NOMO-1 treated with DMSO at 0.1 percent for 48 hours (cell line): ENCODE data around the gene TP53AIP1.

Experiments
- DNase-seq: peaks from one replicate; lab custom pipeline; 2025; ENCODE audit not compliant: unreplicated experiment; lab: John Stamatoyannopoulos, UW

Gene TP53AIP1

GRCh38 chr11:128942817-128943427 lies at the start of gene TP53AIP1:
TP53AIP1 (minus strand) TSS chr11:128942871; CDS start chr11:128937818, 5,053 bp downstream.
- DNase-seq = no peak

GRCh38 chr11:128988242-128988970 lies 45.7 kb upstream of the TP53AIP1 start:
- DNase-seq = no peak

DNA sequence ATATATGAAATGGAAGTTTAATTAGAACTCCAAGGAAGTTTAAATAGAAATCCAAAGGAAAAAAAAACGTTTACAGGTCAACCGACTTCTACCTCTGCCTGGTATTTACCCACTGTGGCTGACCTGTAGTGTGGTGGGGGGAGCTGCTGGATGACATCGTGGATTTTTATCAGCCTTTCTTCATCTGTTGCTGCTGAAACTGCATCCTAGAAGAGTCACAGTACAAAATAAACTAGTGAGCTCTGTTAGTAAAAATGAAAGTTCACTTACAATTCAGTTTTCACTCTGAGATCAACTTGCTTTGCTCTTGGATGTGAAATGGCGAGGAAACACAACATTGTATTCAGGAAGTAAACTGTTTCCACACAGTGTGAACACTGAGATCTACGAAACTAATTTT lies 43.2 kb upstream of the TP53AIP1 start:
- DNase-seq = no peak

DNA sequence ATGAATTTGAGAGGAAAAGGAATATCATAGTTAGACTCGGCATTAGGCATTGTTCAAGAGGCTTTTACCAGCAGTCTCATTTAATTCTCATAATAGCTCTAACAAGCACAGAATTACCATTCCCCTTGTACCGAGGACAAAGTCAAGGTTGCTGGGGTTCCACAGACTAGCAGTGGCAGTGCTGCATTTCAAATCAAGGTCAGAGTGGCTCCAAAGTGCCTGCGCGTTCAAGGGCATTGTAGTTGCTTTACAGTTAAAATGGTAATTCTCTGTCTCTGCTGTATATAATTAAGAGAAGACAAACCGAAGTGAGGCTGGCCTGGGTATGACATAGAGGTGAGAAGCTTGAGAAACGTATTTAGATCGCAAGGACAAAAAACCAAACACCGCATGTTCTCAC lies 40.4 kb upstream of the TP53AIP1 start:
- no peak for DNase-seq

GRCh38 chr11:128981254-128981653 lies 38.6 kb upstream of the TP53AIP1 start:
- no peak for DNase-seq

DNA sequence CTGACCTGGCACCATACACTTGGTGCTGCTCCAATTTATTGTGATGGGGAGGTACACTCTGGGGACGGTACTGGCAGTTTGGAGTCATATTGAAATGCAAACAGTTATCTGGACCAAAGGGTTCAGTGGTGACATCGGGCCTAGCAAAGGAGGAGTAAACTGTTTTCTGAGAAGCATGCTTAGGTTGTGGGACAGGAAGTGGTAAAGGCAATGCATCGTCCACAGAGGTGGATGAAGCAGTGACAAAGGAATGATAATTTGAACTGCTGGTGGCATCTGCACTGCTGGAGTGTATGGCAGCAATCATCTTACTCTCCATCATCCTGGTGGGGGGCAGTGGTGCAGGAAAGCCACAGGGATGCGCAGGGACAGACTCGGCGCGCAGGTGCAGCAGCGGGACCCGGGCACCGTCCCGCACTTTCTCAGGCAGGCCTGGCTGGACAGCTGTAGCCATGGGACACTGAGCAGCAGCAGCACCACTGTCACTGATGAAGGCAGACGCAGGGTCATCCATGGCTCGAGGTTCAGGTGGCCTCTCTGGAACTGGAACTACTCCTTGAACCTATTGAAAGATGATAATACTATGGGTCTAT lies 28.0 kb upstream of the TP53AIP1 start:
- no peak for DNase-seq

DNA sequence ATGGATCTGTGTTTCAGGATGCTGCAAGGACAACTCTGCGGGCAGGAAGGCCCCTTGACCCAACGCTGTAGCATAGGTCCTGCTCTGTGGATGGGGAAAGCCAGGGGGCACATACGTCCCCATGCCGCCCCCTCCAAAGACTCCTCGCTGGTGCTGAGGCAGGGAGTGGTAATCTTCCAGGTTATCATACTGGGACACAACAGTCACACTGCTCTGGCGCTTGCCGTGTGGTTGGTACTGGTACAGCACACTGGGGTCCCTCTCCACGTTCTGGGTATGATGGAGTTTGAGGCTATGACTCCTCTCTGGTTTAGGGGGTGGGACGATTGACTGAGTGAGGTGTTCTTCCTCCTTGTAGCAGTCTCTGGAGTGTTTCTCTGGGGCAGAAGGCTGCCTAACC lies 26.2 kb upstream of the TP53AIP1 start:
- DNase-seq = no peak

- DNase-seq = no peak
Measured at GRCh38 chr11:128967578-128967977, 24.9 kb upstream of the TP53AIP1 start.

- no peak for DNase-seq
Measured at GRCh38 chr11:128965485-128965884, 22.8 kb upstream of the TP53AIP1 start.

DNA sequence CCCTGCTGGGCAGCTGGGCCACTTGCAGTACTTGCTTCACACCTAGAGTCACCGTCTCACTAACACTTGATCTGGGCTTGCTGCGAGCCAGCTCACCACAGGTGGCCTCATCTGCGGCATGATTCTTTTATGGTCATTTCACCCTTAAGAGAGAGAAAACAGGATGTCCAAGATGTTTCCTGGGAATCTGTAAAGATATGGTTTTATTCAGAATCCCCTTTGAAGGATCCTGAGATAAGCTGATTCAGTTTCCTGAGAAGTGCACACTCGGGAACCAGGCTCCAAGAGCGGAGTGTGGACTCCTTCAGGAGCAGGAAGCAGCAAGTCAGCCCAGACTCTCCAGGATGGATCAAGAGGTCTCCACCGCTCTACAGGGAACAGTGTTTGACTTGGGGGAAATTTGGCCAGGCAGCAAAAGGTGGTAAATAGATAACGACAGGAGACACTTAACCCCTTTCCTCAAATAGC lies 21.8 kb upstream of the TP53AIP1 start:
- DNase-seq = no peak

DNA sequence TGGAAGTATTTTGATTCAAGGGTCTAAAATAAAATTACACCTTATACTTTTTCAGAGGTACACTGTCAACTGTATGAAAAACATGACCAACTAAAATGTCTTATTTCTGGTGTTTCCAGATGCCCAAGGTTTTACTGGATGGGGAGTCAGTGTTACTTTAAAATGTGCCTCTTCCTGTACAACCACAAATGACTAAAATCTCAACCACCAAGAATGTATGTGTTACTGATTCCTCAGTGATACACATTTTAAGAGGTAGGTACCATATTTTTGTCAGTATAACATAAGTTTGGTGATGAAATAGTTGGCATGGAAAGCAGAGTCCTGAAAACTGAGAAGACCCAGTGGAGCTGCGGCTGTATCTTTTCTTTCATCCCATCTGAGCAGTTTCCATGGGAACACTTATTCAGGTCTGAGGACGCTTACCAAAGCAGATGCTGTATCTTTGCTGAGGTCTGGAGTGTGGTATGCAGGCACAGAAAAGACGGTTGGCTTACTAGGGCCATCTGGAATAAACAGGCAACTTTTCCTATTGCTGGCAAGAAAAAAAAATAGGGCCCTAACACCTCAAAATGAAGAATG lies 21.2 kb upstream of the TP53AIP1 start:
- no peak for DNase-seq

- no peak for DNase-seq
Measured at GRCh38 chr11:128962896-128963295, 20.2 kb upstream of the TP53AIP1 start.

DNA sequence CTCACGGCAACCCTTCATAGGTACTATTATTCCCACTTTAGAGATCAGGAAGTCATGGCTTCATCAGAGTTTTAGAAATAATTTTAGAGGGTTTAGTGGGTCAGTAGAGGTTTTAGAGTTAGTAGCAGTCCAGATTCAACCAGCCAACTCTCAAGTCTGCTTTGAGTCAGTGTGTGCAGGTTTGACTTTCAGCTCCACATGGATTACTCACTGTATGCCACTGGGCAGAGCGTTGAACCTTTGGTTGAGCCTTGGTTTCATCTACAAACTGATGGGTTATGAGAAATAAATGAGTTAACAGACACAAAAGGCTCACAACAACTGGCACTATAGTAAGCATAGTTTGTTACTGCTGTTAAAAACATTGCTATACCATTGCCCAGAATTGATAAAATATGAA lies 19.0 kb upstream of the TP53AIP1 start:
- no peak for DNase-seq

GRCh38 chr11:128957202-128957482 lies 14.5 kb upstream of the TP53AIP1 start:
- DNase-seq = no peak

DNA sequence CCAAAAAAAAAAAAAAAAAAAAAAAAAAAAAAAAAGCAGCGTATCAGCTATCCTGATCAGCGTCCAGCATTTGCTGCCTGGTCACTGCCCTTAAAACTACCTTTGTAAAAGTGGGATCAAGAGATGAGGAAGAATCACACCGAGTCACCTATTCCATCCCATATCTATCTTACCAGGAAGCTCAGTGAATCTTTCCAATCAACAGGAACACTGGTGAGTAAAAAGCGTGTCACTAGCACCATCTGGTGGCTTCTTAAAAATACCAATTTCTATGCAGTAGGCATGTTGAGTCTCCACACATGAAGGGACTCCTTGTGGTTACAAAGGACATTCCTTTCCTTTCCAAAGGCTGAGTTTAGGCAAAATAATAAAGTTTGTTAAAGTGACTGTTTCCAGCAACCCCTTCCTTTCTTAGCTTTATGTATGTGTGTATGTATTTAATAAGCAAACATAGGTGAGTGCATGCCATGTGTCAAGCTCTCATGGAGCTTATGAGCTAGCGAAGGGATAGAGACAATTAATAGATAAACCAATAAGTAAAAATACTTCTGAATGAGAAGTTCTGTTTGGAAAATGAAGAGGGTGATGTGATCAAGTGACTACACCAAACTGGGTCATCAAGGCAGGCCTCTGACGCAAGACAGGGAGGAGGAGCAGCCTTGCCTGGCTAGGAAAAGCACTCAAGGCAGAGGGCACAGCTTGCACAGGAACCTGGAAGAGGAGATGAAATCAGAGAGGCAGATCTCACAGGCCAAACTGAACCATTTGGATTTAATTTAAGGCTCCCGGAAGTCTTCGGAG lies 13.9 kb upstream of the TP53AIP1 start:
- peak; percentile 32 for DNase-seq

GRCh38 chr11:128955636-128956035 lies 13.0 kb upstream of the TP53AIP1 start:
- no peak for DNase-seq

- DNase-seq = no peak
Measured at GRCh38 chr11:128953151-128953550, 10.5 kb upstream of the TP53AIP1 start.

DNA sequence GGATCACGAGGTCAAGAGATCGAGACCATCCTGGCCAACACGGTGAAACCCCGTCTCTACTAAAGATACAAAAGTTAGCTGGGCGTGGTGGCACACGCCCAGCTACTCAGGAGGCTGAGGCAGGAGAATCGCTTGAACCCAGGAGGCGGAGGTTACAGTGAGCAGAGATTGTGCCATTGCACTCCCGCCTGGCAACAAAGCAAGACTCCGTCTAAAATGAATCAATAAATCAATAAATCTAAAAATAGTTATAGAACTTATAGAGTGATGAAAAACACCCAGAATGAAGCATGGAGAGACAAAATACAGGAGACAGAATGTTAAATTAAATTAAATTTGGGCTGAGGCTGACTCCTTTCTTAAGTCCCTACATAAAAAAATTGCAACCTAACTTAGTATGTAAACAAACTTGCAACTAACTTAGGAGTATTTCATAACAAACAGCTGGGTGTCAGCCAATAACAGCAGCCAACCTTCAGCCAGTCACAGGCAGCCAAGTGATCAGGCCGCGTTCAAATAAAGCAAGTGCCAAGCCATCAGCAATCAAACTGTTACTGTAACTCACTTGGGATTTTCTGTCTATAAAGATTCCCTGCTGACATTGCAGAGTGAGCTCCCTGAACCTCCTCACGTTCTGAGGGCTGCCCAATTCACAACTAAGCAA lies 7.3 kb upstream of the TP53AIP1 start:
- DNase-seq = no peak

DNA sequence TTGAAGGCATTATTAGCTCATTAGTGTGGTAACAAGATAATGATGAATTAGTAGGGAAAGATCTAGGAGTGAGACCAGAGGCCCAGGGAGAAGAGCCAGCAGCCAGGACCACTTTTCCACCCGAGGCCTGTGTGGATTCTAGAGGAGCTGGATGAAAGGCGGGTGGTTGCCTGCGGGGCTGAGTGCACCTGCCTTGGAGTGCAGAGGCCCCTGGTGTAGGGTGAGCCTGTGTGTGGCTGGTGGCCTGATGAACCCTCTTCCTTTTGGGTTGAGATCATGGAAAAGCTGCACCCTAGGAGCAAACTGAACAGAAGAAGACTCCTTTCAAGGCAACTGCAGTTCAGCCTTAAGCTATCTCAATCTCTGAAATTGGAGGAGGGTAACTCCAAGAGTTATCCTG lies 5.9 kb upstream of the TP53AIP1 start:
- DNase-seq = no peak

DNA sequence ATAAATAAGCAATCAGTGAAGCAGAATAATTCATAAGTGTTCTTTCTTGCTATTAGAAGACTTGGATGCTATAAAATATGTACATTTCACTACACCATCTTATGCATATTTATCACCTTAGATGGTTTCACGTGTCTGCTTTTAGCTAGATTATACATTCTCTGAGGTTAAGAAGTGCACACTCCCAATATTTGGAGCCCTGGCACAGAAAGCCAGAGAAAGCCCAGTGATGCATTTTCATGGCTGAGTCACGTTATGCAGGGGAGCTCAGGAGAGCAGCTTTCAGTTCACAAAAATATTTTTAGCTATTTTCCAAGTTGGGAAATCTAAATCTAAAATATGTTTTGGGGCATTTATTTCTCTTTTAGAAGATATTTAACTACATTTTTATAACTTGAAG lies 5.1 kb upstream of the TP53AIP1 start:
- DNase-seq = no peak

GRCh38 chr11:128946648-128947047 lies 4.0 kb upstream of the TP53AIP1 start:
- no peak for DNase-seq
